Measurements from ENCODE around the gene CCDC91.

GRCh38 chr12:28424965-28425364 lies 234.7 kb downstream of the CCDC91 start:
- TF ChIP-seq EZH2 (IDR thresholded peaks at IDR 0.05) (no peak), POLR2AphosphoS5 (IDR thresholded peaks at IDR 0.05; ENCODE audit: borderline replicate concordance, low read depth, low read length) (no peak)
